ENCODE results near the gene PHLPP1.

PHLPP1 gene

GRCh38 chr18:63025251-63026090, 310.1 kb downstream of the PHLPP1 start:
- no peak for DNase-seq

- DNase-seq = no peak
Measured at GRCh38 chr18:63028380-63028779, 313.0 kb downstream of the PHLPP1 start.
